SKM-1 (cell line): Measurements from ENCODE around the gene MYBBP1A.

ENCODE experiments used
- DNase-seq: peaks from one replicate; lab custom pipeline; 2025; ENCODE audit not compliant: unreplicated experiment; lab: John Stamatoyannopoulos, UW

The MYBBP1A gene

GRCh38 chr17:4522661-4523060 lies 32.5 kb downstream of the MYBBP1A start:
- DNase-seq = no peak

GRCh38 chr17:4520894-4521600 lies 34.1 kb downstream of the MYBBP1A start:
- DNase-seq = no peak

GRCh38 chr17:4520060-4520893 lies 34.9 kb downstream of the MYBBP1A start:
- no peak for DNase-seq

GRCh38 chr17:4519361-4519788 lies 35.8 kb downstream of the MYBBP1A start:
- no peak for DNase-seq

GRCh38 chr17:4518901-4519300 lies 36.3 kb downstream of the MYBBP1A start:
- no peak for DNase-seq

- no peak for DNase-seq
Measured at GRCh38 chr17:4516735-4517134, 38.4 kb downstream of the MYBBP1A start.

- no peak for DNase-seq
Measured at GRCh38 chr17:4515501-4515900, 39.7 kb downstream of the MYBBP1A start.

GRCh38 chr17:4514779-4515178 lies 40.4 kb downstream of the MYBBP1A start:
- DNase-seq = no peak

- no peak for DNase-seq
Measured at GRCh38 chr17:4514206-4514605, 41.0 kb downstream of the MYBBP1A start.

- no peak for DNase-seq
Measured at GRCh38 chr17:4513113-4514032, 41.8 kb downstream of the MYBBP1A start.

- DNase-seq = no peak
Measured at GRCh38 chr17:4512156-4513112, 42.8 kb downstream of the MYBBP1A start.

GRCh38 chr17:4511199-4511932 lies 43.8 kb downstream of the MYBBP1A start:
- DNase-seq = no peak

- no peak for DNase-seq
Measured at GRCh38 chr17:4510618-4510941, 44.6 kb downstream of the MYBBP1A start.

GRCh38 chr17:4509923-4510617 lies 45.1 kb downstream of the MYBBP1A start:
- DNase-seq = no peak

GRCh38 chr17:4509401-4509800 lies 45.8 kb downstream of the MYBBP1A start:
- no peak for DNase-seq

GRCh38 chr17:4508207-4508606 lies 47.0 kb downstream of the MYBBP1A start:
- no peak for DNase-seq

- DNase-seq = no peak
Measured at GRCh38 chr17:4507361-4508111, 47.6 kb downstream of the MYBBP1A start.

GRCh38 chr17:4506892-4507291 lies 48.3 kb downstream of the MYBBP1A start:
- no peak for DNase-seq
